DMS79 (cell line): ENCODE data around the gene COL23A1.
"Not testable (repeated sequence)": the region's sequence is repeated elsewhere in the genome, so short reads cannot be mapped to it uniquely, and the experiment has no call there.

Experiments
- DNase-seq: peaks from one replicate; lab custom pipeline; 2025; lab: John Stamatoyannopoulos, UW

The COL23A1 gene

DNA sequence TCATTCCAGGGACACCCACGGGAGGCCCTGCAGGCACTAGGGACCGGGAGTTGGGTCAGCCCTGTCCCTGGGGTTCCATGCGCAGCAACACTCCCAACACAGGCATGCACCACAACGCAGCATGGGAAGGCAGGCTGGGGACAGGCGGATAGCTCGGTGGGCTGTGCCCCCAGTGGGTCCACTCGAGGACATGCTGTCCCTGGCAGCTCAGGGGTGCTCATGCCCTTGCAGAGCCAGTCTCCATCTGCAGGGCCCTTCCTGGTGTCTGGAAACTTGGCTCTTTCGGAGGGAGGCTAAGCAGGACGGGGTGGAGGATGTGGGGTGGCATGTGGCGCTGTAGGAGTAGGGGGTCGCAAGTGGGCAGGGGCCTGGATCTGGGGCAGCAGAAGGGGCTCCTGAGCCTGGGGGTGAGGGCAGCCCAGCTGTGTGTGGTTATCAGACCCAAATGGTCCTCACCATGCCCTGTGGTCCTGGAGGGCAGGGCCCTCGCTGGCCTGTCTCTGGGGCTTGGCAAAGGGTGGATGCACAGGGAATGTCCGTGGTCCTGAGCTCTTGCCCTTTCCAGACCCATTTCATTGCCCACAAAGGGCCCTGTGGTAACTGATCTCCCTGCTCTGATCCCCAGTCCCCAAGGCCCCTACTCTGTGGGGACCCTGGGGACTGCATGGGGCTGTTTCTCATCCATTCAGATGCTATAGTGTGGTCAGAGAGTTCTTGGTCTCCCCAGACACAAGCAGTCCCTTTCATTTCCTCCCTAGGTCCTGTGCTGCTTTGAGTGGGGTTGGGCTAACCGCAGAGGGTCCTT lies 267.3 kb downstream of the COL23A1 start:
- DNase-seq = no peak

DNA sequence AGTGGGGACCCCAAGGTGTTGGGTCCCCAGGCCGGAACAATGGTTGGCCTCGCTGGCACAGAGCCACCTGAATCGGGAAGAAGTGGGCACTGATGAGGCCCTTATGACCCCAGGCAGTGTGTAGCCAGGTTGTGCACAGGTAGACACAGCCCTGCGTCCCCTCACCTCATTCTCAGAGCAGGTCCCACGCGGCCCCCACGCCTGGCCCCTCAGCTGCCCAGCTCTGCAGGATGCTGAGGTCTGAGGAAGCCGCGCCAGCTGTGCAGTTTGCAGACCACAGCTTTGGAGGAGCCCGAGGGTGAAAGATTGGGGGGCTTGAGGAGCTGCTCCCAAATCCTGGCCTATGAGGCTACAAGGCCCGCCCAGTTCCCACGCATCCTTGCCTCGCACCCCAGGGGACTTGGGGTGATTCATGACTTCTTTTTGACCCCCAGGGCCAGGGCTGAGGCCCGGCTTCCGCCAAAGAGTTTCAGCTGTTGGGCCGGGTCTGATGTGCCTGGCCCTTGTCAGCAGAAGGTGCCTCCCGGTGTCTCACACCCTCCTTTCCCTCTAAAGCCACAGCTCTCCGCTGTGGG lies 269.8 kb downstream of the COL23A1 start:
- no peak for DNase-seq

DNA sequence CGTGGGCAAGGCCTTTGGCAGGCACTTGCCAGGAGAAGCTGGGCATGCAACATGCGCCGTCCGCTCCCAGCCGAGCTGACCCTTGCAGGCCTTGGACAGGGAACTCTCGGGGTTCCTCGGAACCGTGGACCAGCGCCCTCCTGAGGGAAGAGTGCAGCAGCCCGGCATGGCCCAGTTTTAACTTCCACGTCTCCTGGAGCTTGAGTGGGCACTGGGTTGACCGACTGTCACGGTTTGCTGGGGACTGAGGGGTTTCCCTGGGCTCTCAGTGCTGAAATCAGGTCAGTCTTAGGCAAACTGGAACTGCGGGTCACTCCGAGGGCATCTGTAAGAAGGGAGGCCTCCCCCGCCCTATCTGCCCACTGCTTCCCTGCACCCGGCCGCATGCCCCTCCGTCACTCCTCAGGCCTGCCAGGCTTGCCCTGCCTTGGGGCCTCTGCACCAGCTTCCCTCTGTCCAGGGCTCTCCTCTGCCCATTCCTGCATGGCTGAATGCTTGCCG lies 270.6 kb downstream of the COL23A1 start:
- DNase-seq = no peak

DNA sequence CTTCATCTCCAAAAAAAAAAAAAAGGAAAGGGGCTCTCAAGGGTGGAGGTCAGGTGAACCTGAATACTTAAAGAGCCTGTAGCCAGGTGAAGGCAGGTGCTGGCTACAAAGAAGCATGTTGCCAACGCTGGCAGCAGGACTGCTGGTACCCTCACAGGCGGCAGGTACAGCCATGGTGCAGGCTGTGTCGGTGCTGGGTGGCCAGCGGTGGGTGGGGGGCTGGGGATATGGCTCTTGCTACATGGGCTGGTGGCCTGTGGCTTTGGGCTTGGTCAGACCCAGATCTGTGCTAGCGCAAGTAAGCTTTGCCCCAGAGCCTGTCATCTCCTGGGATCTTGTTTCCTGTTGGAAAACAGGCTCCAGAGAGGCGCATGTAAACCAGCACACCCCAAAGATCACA lies 271.3 kb downstream of the COL23A1 start:
- no peak for DNase-seq

DNA sequence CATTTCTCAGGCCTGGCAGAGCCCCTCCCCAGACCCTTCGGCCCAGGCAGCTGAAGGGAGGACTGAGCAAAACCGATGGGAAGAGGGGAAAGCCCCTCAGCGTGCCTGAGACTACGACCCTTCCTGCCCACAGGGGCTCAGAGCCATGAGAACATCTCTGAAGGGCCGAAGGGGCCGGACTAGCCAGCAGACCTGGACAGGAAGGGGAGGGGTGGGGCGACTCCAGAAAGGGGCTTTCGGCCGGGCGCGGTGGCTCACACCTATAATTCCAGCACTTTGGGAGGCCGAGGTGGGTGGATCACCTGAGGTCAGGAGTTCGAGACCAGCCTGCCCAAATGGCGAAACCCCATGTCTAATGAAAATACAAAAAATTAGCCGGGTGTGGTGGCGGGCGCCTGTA lies 271.8 kb downstream of the COL23A1 start:
- no peak for DNase-seq

DNA sequence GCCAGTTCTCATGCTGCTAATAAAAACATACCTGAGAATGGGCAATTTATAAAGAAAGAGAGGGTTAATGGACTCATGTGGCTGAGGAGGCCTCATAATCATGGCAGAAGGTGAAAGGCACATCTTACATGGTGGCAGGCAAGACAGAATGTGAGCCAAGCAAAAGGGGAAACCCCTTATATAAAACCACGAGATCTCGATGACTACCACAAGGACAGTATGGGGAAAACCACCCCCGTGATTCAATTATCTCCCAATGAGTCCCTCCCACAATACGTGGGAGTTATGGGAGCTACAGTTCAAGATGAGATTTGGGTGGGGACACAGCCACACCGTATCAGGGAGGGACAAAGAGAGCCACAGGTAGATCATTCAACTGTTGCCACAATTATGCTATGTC lies 272.5 kb downstream of the COL23A1 start:
- not testable (repeated sequence) for DNase-seq

DNA sequence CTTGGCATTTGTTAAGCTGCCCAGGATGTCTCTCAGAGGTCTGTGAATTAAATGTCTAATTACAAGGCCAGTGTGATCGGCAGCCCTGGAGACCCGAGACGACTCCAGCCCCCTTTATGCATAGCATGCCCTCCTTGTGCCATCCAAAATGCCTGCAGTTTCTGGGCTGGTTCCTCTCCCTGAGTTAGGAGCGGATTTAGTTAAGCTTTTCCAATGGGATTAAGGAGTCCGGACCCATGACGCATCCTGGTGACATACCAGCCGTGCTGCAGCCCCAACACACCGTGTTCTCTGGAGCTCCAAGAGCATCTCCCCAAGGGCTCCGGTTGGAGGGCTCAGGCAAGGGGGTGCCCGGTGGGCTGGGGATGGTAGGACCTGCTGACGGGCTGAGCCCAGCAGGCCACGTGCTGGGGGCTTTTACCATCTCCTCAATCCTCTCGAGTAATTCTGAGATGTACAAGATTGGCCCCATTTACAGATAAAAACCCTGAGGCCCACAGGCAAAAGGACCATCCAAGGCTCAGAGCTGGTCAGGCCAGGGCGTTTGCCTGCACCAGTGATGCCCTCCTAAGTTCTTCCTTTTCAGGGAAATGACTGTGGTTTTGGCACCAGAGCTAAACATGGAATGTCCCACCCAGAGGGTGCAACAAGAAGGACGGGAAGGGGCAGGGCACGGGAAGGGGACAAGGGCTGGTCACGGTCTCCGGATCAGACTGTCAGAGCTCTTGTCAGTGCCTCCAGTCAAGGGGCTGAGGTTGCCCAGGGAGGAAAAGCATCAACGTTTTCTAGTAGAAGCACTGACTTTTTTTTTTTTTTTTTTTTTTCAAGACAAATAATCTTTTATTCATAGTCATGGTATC lies 275.0 kb downstream of the COL23A1 start:
- no peak for DNase-seq

DNA sequence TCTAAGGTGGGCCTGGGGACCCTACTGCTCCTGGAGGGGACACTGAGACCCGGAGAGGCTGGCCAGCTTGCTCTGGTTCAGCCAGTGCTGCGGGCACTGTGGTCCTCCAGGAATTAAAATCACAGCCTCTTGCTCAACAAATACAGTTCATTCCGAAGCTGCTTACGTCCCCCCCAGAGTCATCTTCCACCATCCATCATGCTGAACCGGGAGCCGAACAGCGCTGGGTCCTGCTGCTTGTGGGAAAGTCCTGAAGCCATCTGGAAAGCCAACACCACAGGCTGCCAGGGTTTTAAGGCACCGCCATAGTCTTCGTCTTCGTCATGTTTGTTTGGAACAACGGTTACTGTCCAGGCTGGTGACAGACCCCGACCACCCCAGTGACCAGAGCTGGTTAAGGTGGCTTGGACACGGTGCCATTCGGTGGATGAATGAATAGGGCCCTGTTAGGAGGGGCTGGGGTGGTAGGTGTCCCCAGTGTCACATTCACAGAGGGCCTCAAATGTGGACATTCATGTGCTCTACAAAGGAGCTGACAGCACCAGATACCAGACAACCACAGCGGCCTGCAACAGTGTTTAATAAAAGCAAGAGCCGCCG lies 276.0 kb downstream of the COL23A1 start:
- DNase-seq = no peak

DNA sequence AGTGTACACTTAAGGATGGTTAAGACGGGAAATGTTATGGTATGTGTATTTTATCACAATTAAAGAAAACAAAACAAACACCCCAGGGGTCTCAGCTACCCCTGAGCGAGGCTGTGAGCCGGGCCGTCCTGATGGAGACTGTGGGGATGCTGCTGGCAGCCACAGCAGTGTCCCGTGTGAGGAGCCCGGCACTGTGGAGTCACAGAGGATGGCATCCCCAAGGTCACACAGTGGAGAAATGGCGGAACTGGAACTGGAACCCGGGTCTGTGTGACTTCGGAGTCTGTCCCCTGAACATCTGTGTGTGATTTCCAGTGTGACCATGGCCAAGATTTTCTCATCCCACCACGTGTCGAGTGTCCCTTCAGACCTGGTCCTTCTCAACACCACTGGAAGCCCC lies 276.9 kb downstream of the COL23A1 start:
- no peak for DNase-seq

DNA sequence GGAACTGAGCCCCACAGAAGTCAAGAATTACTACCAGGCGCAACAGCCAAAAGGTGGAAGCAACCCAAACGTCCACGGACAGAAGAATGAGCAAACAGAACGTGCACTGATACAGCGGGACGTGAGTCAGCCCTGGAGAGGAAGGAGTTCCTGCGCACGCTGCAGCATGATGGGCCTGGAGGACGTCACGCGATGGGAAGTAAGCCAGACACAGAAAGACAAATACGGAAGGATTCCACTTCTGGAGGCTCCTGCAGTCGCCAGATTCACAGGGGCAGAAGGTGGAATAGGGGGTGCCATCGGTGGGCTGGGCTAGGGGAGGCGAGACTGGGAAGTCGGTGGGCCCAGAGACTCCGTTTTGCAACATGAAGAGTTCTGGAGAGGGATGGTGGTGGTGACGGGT lies 277.3 kb downstream of the COL23A1 start:
- no peak for DNase-seq

DNA sequence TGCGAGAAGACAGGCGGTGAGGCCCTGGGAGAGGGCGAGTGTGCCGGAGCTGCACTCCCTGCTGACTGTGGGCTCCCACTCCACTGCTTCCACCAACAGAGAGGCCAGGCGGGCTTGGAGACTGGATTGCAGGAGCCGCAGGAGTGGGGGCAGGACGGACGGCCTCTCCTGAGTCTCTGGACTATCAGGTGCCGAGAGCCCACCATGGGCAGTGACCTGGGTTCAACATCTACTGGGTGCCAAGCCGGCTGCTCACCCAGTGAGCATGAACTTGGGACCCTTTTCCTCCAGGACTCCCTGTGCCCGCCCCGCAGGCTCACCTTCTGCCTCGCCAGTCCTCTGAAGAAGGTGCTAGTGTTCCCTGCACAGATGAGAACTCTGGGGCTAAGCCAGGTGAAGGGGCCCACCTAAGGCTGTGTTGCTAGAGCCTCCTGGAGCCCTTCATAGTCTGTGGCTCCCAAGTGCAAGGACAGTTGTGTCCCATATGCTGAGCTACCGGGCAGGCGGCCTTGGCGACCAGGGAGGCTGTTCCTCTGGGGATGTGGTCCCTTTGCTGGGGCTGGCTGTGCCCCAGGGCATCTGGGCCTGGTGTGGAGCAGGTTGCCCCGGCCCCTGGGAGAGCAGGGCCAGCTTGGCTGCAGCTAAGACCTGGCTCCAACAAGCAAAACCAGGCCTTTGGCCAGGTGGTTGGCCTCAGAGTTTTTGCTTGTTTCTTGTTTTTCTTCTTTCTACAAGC lies 279.9 kb downstream of the COL23A1 start:
- DNase-seq = no peak

DNA sequence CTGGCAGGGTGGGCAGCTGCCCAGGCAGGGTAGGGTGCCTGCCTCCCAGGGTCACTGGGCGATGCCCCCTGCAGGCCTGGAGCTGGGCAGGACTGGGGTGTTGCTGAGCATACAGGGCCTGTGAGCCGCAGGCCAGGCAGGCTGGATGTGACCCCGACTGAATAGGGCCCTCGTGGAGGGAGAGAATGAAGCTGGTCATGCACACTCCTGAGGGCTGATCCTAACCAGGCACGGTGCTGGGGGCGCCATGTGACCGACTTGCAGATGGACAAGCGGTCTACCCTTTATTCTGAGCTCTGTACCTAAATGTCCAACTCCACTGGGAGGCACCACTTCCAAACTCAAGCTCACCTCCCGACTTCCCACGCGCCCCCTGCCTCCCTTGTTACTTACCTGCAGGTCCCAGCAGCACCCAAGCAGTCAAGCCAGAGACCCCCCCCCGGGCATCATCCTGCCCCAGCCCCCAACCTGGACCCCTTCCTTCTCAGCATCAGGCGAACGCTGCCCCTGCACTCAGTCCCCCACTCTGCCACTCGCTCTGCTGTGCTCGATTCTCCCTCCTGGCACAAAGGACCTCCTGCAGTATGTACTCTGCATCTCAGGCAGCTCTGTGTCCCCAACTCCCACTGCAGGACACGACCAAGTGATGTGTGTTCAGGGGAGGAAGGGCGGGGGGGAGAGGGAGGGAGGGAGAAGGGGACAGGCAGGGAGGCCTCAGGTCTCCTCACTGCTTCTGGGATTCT lies 280.8 kb downstream of the COL23A1 start:
- DNase-seq = no peak

DNA sequence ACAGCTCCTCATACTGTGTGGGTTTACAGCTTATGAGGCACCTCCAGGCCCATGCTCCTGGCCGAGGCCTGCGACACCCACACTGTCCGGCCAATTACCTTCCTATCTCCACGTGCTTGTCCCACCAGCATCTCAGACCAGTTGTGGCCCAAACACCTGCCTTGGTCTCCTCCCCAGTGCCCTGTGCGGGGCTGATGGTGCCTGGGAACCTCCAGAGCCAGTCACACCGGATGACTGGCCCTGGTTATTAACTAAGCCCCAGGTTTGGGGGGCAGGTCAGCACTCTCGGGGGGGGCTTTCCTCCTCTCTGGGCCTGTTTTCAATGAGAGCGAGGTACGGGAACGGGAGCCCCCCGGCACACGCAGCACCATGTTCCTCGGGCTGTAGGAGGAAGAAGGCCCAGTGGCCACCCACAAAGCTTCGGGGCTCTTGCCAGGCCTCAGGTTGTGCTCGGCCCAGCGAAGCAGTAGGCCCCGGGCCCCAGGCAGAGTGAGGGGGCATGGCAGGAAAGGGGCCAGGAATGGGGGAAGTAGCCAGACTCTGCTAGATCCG lies 281.6 kb downstream of the COL23A1 start:
- no peak for DNase-seq

DNA sequence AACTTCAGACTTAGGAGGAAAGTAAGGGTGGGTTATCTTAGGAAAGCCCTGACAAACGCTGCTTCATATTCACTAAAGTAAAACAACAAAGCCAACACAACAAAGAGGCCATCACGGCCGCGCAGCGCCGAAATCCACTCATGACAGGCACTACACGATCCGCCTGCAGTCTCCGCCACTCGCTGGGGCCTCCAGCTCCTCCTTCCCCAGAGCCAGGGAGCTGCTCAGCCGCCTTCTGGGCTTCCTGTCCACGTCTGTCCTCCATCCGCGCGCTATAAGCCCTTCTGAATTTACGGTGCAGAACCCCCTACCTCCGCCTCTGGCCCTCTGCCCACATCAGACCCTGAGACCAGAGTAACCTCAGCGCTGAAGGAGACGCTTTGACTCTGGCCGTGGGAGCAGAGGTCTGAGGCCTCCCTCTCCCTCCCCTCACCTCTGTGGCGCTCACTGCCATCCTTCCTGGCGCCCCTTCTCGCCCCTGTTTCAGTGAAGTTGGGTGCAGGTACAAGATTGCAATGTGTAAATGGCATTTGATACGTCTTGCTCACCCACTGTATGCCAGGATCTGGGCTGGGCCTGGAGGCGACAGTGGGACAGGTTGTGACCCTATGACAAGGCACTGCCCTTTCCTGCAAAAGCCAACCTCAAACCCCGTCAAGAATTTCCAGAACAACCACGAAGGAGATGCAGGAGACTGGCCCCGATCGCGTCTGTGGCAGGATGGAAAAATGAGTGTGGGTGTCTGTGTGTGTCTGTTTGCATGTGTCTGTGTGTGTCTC lies 282.7 kb downstream of the COL23A1 start:
- DNase-seq = peak; percentile 9

DNA sequence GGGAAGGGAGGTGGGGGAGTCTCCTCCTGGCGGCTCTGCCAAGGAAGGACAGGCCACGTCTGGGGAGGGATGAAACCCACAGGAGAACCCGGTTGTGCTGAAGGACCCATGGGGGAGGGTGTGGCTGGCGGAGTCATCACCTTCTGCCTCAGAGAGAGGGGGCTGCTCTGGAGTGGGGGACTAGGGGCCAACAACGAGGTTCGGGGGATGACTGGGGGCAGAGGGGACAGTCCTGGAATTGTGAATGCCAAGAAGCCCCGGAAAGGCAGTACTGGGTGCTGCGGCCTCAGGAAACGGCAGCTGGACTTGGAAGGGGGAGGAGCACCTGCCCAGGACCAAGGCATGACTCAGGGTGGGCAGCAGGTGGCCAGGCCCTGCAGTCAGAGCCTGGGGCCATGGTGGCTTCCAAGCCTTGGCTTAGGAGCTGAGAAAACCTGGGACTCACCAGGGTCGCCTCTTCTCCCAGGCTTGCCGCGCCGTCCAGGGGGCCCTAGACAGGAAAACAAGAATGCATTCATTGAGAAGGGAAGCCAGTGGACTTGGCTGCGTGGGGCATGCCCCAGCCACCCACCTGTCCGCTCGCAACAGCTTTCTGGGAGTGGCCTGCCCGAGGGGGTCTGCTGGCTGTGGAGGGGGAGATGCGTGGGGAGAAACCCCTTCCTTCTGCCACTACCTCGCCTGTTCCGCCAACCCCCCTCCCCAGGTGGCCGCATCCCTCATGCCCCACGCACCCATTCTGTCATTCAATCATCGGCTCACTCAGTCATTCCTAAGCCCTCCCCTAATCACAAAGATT lies 283.6 kb downstream of the COL23A1 start:
- no peak for DNase-seq

DNA sequence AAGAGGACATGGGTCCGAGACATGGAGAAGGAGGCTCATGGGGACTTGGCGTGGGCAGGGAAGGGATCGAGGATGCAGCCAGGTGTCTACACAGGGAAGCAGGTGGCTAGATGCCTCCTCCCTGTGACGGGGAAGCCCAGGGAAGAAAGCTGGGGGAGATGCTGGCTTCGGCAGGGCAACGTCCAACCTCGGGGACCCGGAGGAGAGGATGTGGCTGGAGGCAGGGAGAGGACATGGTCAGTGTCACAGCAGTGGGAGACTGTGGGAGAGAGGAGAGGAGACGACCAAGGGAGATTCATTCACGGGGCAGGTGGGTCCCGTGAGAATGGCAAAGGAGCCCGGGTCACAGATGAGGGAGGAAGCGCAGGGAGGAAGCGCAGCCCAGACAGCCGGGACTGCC lies 284.4 kb downstream of the COL23A1 start:
- DNase-seq = no peak

DNA sequence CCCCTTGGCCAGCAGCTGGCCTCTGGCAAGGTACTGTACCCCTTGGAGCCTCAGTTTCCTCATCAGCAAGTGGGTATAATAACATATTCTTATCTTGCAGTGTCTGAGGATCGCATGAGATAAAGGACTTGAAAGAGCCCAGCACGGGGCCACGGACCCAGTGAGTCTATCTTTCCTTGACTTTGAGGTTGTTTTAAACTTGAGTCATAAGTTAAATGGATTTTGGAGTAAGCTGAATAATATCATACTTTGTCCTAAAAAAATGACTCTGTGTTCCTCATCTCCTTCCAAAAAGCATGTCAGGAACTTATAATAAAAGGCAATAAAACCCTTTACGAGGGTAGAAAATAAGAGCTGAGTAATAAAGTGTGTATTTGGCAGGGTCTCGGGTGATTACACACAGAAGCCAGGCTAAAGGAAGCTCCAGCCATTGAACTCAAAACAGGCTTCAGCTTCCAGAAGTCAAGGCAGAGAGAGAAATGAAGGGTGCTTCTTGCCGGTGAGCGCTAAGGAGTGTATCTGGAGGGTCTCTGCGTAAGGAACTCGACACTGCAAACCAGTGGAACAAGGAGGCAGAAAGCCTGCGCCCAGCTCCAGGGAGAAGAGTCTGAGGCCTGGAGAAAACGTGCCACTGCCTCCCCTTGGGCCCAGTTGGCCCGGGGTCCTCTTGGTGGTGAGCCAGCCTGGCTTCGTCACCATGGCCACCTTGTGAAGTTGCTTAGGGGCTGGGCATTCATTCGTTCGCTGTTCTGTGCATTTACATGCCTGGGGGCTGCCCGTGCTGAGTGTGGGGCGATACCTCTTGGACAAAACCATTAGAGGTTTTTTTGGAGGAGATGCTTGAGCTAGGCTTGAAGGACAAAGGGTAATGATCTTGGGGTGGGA lies 285.2 kb downstream of the COL23A1 start:
- peak; percentile 54 for DNase-seq

DNA sequence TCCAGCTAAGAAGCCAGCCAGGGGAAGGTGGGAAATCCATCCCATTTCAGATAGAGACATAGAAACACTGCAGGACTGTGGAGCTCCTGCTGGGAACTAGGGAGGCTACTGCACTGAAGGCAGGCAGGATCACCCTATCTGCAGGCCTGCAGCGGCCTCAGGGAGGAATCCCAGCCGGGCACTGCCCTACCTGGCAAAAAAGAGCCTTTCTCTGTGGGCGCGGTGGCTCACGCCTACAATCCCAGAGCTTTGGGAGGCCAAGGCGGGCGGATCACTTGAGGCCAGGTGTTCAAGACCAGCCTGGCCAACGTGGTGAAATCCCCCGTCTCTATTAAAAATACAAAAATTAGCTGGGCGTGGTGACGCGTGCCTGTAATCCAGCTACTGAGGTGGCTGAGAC lies 286.2 kb downstream of the COL23A1 start:
- no peak for DNase-seq
